GM23338 (cell line): ENCODE measurements around the gene ZSCAN30. TPM values are rescaled to one million over a fixed set of nuclear protein-coding genes. Genes with fewer than 3 reads are reported as not detected.

Source experiments
- ATAC-seq: fragments of 200-7000 bp; cut with Tn5 transposase; 3 replicates; pipeline ENCODE4 v1.9.1; 2020
- DNase-seq: peaks from one replicate; pipeline ENCODE4 v3.0.0-alpha.2; 2015; ENCODE audit warnings: low spot score
- H2AFZ ChIP-seq: fragments of 200-600 bp; sonication (generic); 2 replicates; pipeline ENCODE4 v1.8.0; 2016; ENCODE audit warnings: antibody characterized with exemption, mild to moderate bottlenecking, moderate library complexity
- H3F3A ChIP-seq: fragments of 200-600 bp; sonication (generic); replicated peaks from 2 replicates; pipeline ENCODE4 v1.8.0; 2017; ENCODE audit warnings: antibody characterized with exemption, mixed run types, low read depth
- H3K27ac ChIP-seq: fragments of 200-600 bp; sonication (generic); 2 replicates; pipeline ENCODE4 v1.6.1; 2016; ENCODE audit warnings: low read depth
- H3K27me3 ChIP-seq: fragments of 200-600 bp; sonication (generic); 2 replicates; pipeline ENCODE4 v1.8.0; 2016; ENCODE audit warnings: mild to moderate bottlenecking, mixed run types, moderate library complexity; ENCODE audit not compliant: insufficient read depth
- H3K36me3 ChIP-seq: fragments of 200-600 bp; sonication (generic); 2 replicates; pipeline ENCODE4 v1.8.0; 2016; ENCODE audit warnings: mild to moderate bottlenecking; ENCODE audit not compliant: insufficient read depth
- H3K4me1 ChIP-seq: fragments of 200-600 bp; sonication (generic); 2 replicates; pipeline ENCODE4 v1.8.0; 2016; ENCODE audit warnings: mild to moderate bottlenecking, moderate library complexity; ENCODE audit not compliant: insufficient read depth
- H3K4me2 ChIP-seq: fragments of 200-600 bp; sonication (generic); 2 replicates; pipeline ENCODE4 v1.7.1; 2017; ENCODE audit warnings: mixed run types
- H3K4me3 ChIP-seq: fragments of 200-600 bp; sonication (generic); 2 replicates; pipeline ENCODE4 v1.6.1; 2016; ENCODE audit warnings: mixed run types
- H3K79me2 ChIP-seq: fragments of 200-600 bp; sonication (generic); replicated peaks from 2 replicates; pipeline ENCODE4 v1.8.0; 2017; ENCODE audit warnings: mild to moderate bottlenecking; ENCODE audit not compliant: insufficient read depth
- H3K9me2 ChIP-seq: fragments of 200-600 bp; sonication (generic); 2 replicates; pipeline ENCODE4 v1.8.0; 2017; ENCODE audit not compliant: insufficient read depth
- H4K20me1 ChIP-seq: fragments of 200-600 bp; sonication (generic); replicated peaks from 2 replicates; pipeline ENCODE4 v1.8.0; 2017; ENCODE audit warnings: mild to moderate bottlenecking; ENCODE audit not compliant: insufficient read depth
- H3K27ac Mint-ChIP-seq: 2 replicates; pipeline ENCODE4 v1.8.0; 2020; ENCODE audit warnings: inconsistent platforms, mild to moderate bottlenecking, moderate library complexity, mixed read lengths
- H3K27me3 Mint-ChIP-seq: 3 replicates; pipeline ENCODE4 v1.8.0; 2022; ENCODE audit warnings: low read depth, mild to moderate bottlenecking, moderate library complexity, mixed read lengths, inconsistent platforms; ENCODE audit not compliant: insufficient read depth, poor library complexity
- H3K36me3 Mint-ChIP-seq: 3 replicates; pipeline ENCODE4 v1.8.0; 2021; ENCODE audit warnings: low read depth, mild to moderate bottlenecking, inconsistent platforms, moderate library complexity, mixed read lengths
- H3K4me1 Mint-ChIP-seq: 3 replicates; pipeline ENCODE4 v1.8.0; 2020; ENCODE audit warnings: mild to moderate bottlenecking, inconsistent platforms, mixed read lengths
- H3K4me3 Mint-ChIP-seq: 3 replicates; pipeline ENCODE4 v1.8.0; 2021; ENCODE audit warnings: moderate library complexity, mild to moderate bottlenecking, inconsistent platforms, mixed read lengths
- H3K9me3 Mint-ChIP-seq: 3 replicates; pipeline ENCODE4 v1.8.0; 2020; ENCODE audit warnings: moderate library complexity, mild to moderate bottlenecking, inconsistent platforms, mixed read lengths
- JUNB ChIP-seq: IDR thresholded peaks from one replicate; pipeline ENCODE4 v1.6.1; 2016; ENCODE audit warnings: antibody characterized with exemption; ENCODE audit not compliant: unreplicated experiment
- ZNF114 ChIP-seq: fragments of 250-450 bp; sonication (Bioruptor Pico); IDR thresholded peaks from 2 replicates; pipeline ENCODE4 v1.5.0; 2020; ENCODE audit warnings: mild to moderate bottlenecking, moderate library complexity
- ZNF462 ChIP-seq: fragments of 250-450 bp; sonication (Bioruptor Pico); IDR thresholded peaks from 2 replicates; pipeline ENCODE4 v1.5.0; 2020; ENCODE audit warnings: mild to moderate bottlenecking, moderate library complexity
- polyA plus RNA-seq: library from polyadenylated mRNA; unstranded; fragments of >200 nt; fragmentation: Nextera tagmentation; extraction: Ambion mirVana; gene quantifications from 2 replicates; pipeline ENCODE4 v1.2.1, GENCODE V29; 2016
- total RNA-seq: library from RNA; depleted of rRNA; stranded (reverse); fragments of >200 nt; shearing (Covaris generic); gene quantifications from 2 replicates; pipeline ENCODE4 v1.2.3, GENCODE V29; 2014

Gene ZSCAN30
- total and polyA plus RNA-seq, 2 experiments from 2014 or later = 12.3 to 21.8 TPM

- TF ChIP-seq ZNF462 = no peak
- no peak for TF ChIP-seq ZNF114 (CRISPR knock-in tag)
Observed at GRCh38 chr18:35268821-35269220, 21.2 kb downstream of the ZSCAN30 start (continued).

GRCh38 chr18:35267809-35268208 lies 22.2 kb downstream of the ZSCAN30 start:
- peak overlapping the region; percentile 55; the same call in 1 of the 2 replicates for H3K4me2 ChIP-seq

More at GRCh38 chr18:35267809-35268208, 22.2 kb downstream of the ZSCAN30 start:
- no peak overlapping the region; the same call in 2 of the 3 replicates for H3K4me3 Mint-ChIP-seq
- peaks cover 15% of the 10 kb centered on the region for H3K27me3 Mint-ChIP-seq
- TF ChIP-seq JUNB (no peak), ZNF462 (no peak)
- Histone ChIP-seq H3K4me1 (no peaks in the 10 kb centered on the region), H3F3A (no peaks in the 10 kb centered on the region), H3K36me3 (no peaks in the 10 kb centered on the region; the same call in 1 of the 2 replicates), H2AFZ (peak overlapping the region; percentile 38; the same call in 1 of the 2 replicates), H3K27ac (no peak overlapping the region), H3K4me3 (peak overlapping the region; percentile 59), H4K20me1 (no peaks in the 10 kb centered on the region), H3K27me3 (peaks cover 11% of the 10 kb centered on the region; the same call in 1 of the 2 replicates), H3K79me2 (no peaks in the 10 kb centered on the region), H3K9me2 (peaks cover 16% of the 10 kb centered on the region; the same call in 1 of the 2 replicates)
- peaks cover 39% of the 10 kb centered on the region for H3K9me3 Mint-ChIP-seq
- H3K27ac Mint-ChIP-seq = no peak overlapping the region
- peaks cover 3% of the 10 kb centered on the region; the same call in 2 of the 3 replicates for H3K4me1 Mint-ChIP-seq
- H3K36me3 Mint-ChIP-seq = peaks cover 50% of the 10 kb centered on the region
- DNase-seq (peak; percentile 49), ATAC-seq (no peak; the same call in 1 of the 3 replicates)
